Mesendoderm (in vitro differentiated cells): ENCODE measurements around the gene NUP93.

Source experiments
- DNase-seq: peaks from one replicate; pipeline ENCODE4 v3.0.0; 2013
- H2AK5ac ChIP-seq: 2 replicates; pipeline ENCODE4 v1.6.1; 2013; ENCODE audit warnings: low read length, inconsistent platforms
- H2BK120ac ChIP-seq: 2 replicates; pipeline ENCODE4 v1.6.1; 2013; ENCODE audit warnings: low read depth, mild to moderate bottlenecking, low read length, moderate library complexity, mixed read lengths
- H2BK15ac ChIP-seq: replicated peaks from 2 replicates; pipeline ENCODE4 v1.6.1; 2013; ENCODE audit warnings: low read depth, mild to moderate bottlenecking, moderate library complexity
- H2BK5ac ChIP-seq: 2 replicates; pipeline ENCODE4 v1.6.1; 2013; ENCODE audit warnings: low read length, inconsistent platforms
- H3K18ac ChIP-seq: 2 replicates; pipeline ENCODE4 v1.6.1; 2013; ENCODE audit warnings: mild to moderate bottlenecking, low read length, mixed read lengths
- H3K23ac ChIP-seq: one replicate; pipeline ENCODE4 v1.6.1; 2013; ENCODE audit warnings: low read length
- H3K27ac ChIP-seq: 2 replicates; pipeline ENCODE4 v1.5.1; 2013; ENCODE audit warnings: low read depth, mild to moderate bottlenecking, inconsistent platforms, low read length, moderate library complexity
- H3K27me3 ChIP-seq: 2 replicates; pipeline ENCODE4 v1.6.1; 2013; ENCODE audit warnings: low read length, control low read depth, mild to moderate bottlenecking, inconsistent platforms; ENCODE audit not compliant: insufficient read depth, poor library complexity
- H3K36me3 ChIP-seq: 2 replicates; pipeline ENCODE4 v1.6.1; 2013; ENCODE audit warnings: low read length, inconsistent platforms; ENCODE audit not compliant: control insufficient read depth, insufficient read depth
- H3K4ac ChIP-seq: one replicate; pipeline ENCODE4 v1.6.1; 2013; ENCODE audit warnings: low read depth, mild to moderate bottlenecking, low read length, moderate library complexity
- H3K4me1 ChIP-seq: 2 replicates; pipeline ENCODE4 v1.6.1; 2013; ENCODE audit warnings: low read depth, low read length, inconsistent platforms; ENCODE audit not compliant: control insufficient read depth
- H3K4me2 ChIP-seq: 2 replicates; pipeline ENCODE4 v1.6.1; 2013; ENCODE audit warnings: low read length
- H3K4me3 ChIP-seq: 2 replicates; pipeline ENCODE4 v1.5.1; 2013; ENCODE audit warnings: mild to moderate bottlenecking, low read length
- H3K56ac ChIP-seq: one replicate; pipeline ENCODE4 v1.6.1; 2013; ENCODE audit warnings: low read length
- H3K79me1 ChIP-seq: 2 replicates; pipeline ENCODE4 v1.6.1; 2013; ENCODE audit warnings: low read length, inconsistent platforms
- H3K79me2 ChIP-seq: 2 replicates; pipeline ENCODE4 v1.6.1; 2013; ENCODE audit warnings: mild to moderate bottlenecking, low read length; ENCODE audit not compliant: control insufficient read depth, insufficient read depth
- H3K9ac ChIP-seq: 2 replicates; pipeline ENCODE4 v1.6.1; 2013; ENCODE audit warnings: low read length, inconsistent platforms
- H4K5ac ChIP-seq: one replicate; pipeline ENCODE4 v1.6.1; 2013; ENCODE audit warnings: low read length
- H4K8ac ChIP-seq: one replicate; pipeline ENCODE4 v1.6.1; 2013; ENCODE audit warnings: low read depth, mild to moderate bottlenecking, control low read depth, low read length, moderate library complexity
- WGBS: extraction: QIAGEN DNeasy Blood & Tissue Kit; methylation state at CpG from one replicate; pipeline ENCODE4 v1.1.7; 2013; ENCODE audit warnings: low lambda C conversion rate, missing lambda C conversion rate; ENCODE audit not compliant: insufficient coverage; ENCODE audit errors: extremely low coverage; 5-methylcytosine and 5-hydroxymethylcytosine counted together

NUP93 gene

GRCh38 chr16:56870276-56870888, 140.5 kb downstream of the NUP93 start:
- H4K8ac ChIP-seq = no peak overlapping the region
- H3K4me2 ChIP-seq = no peak overlapping the region
- no CpG with 5 or more reads among the region's 14 CpGs for WGBS
- H3K23ac ChIP-seq = no peak overlapping the region
- no peak overlapping the region for H2BK120ac ChIP-seq
- H3K4me3 ChIP-seq = no peak overlapping the region
- no peak overlapping the region for H3K4ac ChIP-seq
- H3K27ac ChIP-seq = no peak overlapping the region
- no peaks in the 10 kb centered on the region for H3K79me2 ChIP-seq
- H4K5ac ChIP-seq = no peak overlapping the region
- H3K27me3 ChIP-seq = no peaks in the 10 kb centered on the region
- no peaks in the 10 kb centered on the region for H3K36me3 ChIP-seq
- H2AK5ac ChIP-seq = no peak overlapping the region
- H3K4me1 ChIP-seq = no peaks in the 10 kb centered on the region
- no peak overlapping the region for H3K56ac ChIP-seq
- H3K18ac ChIP-seq = no peak overlapping the region
- H2BK5ac ChIP-seq = no peak overlapping the region
- H2BK15ac ChIP-seq = no peak overlapping the region
- DNase-seq = no peak
- no peaks in the 10 kb centered on the region for H3K79me1 ChIP-seq
- no peak overlapping the region for H3K9ac ChIP-seq

GRCh38 chr16:56871172-56871593, 141.3 kb downstream of the NUP93 start:
- no peak overlapping the region for H3K4me3 ChIP-seq
- no peak overlapping the region for H4K5ac ChIP-seq
- no peak overlapping the region for H2AK5ac ChIP-seq
- no peak overlapping the region for H3K23ac ChIP-seq
- no peak overlapping the region for H4K8ac ChIP-seq
- H3K18ac ChIP-seq = no peak overlapping the region
- no peak overlapping the region for H3K4me2 ChIP-seq
- H3K79me1 ChIP-seq = no peaks in the 10 kb centered on the region
- no peaks in the 10 kb centered on the region for H3K36me3 ChIP-seq
- no peak overlapping the region for H3K56ac ChIP-seq
- WGBS = no CpG with 5 or more reads among the region's 7 CpGs
- H3K4me1 ChIP-seq = no peaks in the 10 kb centered on the region
- no peak overlapping the region for H2BK15ac ChIP-seq
- no peaks in the 10 kb centered on the region for H3K27me3 ChIP-seq
- no peak overlapping the region for H3K9ac ChIP-seq
- no peaks in the 10 kb centered on the region for H3K79me2 ChIP-seq
- DNase-seq = no peak
- no peak overlapping the region for H2BK120ac ChIP-seq
- no peak overlapping the region for H3K27ac ChIP-seq
- H2BK5ac ChIP-seq = no peak overlapping the region
- no peak overlapping the region for H3K4ac ChIP-seq

DNA sequence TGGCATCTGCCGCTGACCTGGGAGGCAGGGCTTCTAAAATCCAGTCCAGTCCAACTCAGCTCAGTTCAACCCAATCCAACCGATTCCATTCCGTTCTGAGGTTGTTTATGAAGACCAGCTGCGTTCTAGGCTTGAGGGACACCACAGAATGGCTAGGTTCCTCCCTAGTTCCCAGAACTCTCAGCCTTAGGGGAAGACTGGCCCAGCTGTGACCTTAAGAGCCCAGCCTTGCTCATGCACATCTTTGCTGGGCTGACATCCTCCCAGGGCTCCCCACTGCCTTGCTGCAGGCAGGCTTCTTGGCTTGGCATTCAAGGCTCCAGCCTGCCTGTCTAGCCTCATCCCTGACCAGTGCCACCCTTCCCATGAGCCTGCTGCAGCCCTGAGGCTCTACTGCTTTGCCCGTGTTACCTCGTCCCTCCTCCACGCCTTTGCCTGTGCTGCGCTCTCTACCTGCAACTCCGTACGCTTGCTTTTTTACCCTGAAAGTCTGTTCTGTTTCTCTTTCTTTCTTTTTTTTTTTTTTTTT, 143.0 kb downstream of the NUP93 start:
- Histone ChIP-seq H3K9ac (no peak overlapping the region), H3K56ac (no peak overlapping the region), H4K5ac (no peak overlapping the region), H3K4ac (no peak overlapping the region), H2AK5ac (no peak overlapping the region), H3K18ac (no peak overlapping the region), H3K23ac (no peak overlapping the region), H2BK5ac (no peak overlapping the region), H2BK120ac (no peak overlapping the region), H2BK15ac (no peak overlapping the region), H3K27ac (no peak overlapping the region), H3K4me3 (no peak overlapping the region), H3K79me2 (no peaks in the 10 kb centered on the region), H4K8ac (no peak overlapping the region), H3K4me2 (no peak overlapping the region), H3K4me1 (no peaks in the 10 kb centered on the region), H3K36me3 (no peaks in the 10 kb centered on the region), H3K79me1 (no peaks in the 10 kb centered on the region), H3K27me3 (no peaks in the 10 kb centered on the region)
- no peak for DNase-seq
- WGBS = no CpG with 5 or more reads among the region's 10 CpGs

- H3K79me2 ChIP-seq = no peaks in the 10 kb centered on the region
- no peak overlapping the region for H3K23ac ChIP-seq
- no peak overlapping the region for H4K5ac ChIP-seq
- no peak overlapping the region for H2BK120ac ChIP-seq
- peak; percentile 89 for DNase-seq
- WGBS = no CpG with 5 or more reads among the region's 11 CpGs
- no peak overlapping the region for H4K8ac ChIP-seq
- no peak overlapping the region for H3K4ac ChIP-seq
- H3K56ac ChIP-seq = no peak overlapping the region
- H2BK5ac ChIP-seq = no peak overlapping the region
- no peak overlapping the region for H3K4me2 ChIP-seq
- H2AK5ac ChIP-seq = no peak overlapping the region
- no peaks in the 10 kb centered on the region for H3K36me3 ChIP-seq
- H2BK15ac ChIP-seq = no peak overlapping the region
- no peaks in the 10 kb centered on the region for H3K4me1 ChIP-seq
- H3K27ac ChIP-seq = no peak overlapping the region
- no peak overlapping the region for H3K9ac ChIP-seq
- no peak overlapping the region for H3K4me3 ChIP-seq
- H3K79me1 ChIP-seq = no peaks in the 10 kb centered on the region
- no peaks in the 10 kb centered on the region for H3K27me3 ChIP-seq
- no peak overlapping the region for H3K18ac ChIP-seq
These were observed 144.9 kb downstream of the NUP93 start for GRCh38 chr16:56874800-56875199.

DNA sequence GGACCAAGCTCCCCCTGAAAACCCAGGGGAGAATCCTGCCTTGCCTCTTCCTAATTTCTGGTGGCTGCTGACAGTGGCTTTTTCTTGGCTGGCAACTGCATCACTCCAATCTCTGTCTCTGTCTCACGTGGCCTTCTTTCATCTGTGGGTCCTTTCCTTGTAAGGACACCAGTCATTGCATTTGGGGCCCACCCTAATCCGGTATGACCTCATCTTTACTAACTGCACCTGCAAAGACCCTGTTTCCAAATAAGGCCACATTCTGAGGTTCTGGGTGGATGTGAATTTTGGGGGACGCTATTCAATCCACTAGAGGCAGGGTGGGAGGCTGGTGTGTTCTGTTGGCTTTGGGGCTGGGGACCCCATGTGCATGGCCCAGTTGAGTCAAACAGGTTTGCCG, 146.1 kb downstream of the NUP93 start:
- no peak overlapping the region for H3K4ac ChIP-seq
- H2AK5ac ChIP-seq = no peak overlapping the region
- H4K8ac ChIP-seq = no peak overlapping the region
- no peaks in the 10 kb centered on the region for H3K4me1 ChIP-seq
- no peak overlapping the region for H3K27ac ChIP-seq
- H3K36me3 ChIP-seq = no peaks in the 10 kb centered on the region
- H3K56ac ChIP-seq = no peak overlapping the region
- no peak overlapping the region for H2BK120ac ChIP-seq
- no peak overlapping the region for H3K9ac ChIP-seq
- H3K27me3 ChIP-seq = no peaks in the 10 kb centered on the region
- no peak overlapping the region for H2BK15ac ChIP-seq
- no peak overlapping the region for H3K18ac ChIP-seq
- H3K79me2 ChIP-seq = no peaks in the 10 kb centered on the region
- no CpG with 5 or more reads among the region's 4 CpGs for WGBS
- no peak overlapping the region for H3K4me2 ChIP-seq
- no peaks in the 10 kb centered on the region for H3K79me1 ChIP-seq
- no peak overlapping the region for H3K4me3 ChIP-seq
- H3K23ac ChIP-seq = no peak overlapping the region
- DNase-seq = no peak
- no peak overlapping the region for H2BK5ac ChIP-seq
- no peak overlapping the region for H4K5ac ChIP-seq
